B cell (primary cell): ENCODE results near the gene RREB1. TPM values are rescaled to one million over a fixed set of nuclear protein-coding genes. Genes with fewer than 3 reads are reported as not detected.

Experiments
- ATAC-seq: fragments of 200-7000 bp; cut with Tn5 transposase; one replicate; pipeline ENCODE4 v1.10.0; 2021; ENCODE audit warnings: low read depth, mild to moderate bottlenecking, moderate number of reproducible peaks, moderate library complexity
- CTCF ChIA-PET: fragments of 350-600 bp; sonication (Branson Sonifier 250); formaldehyde crosslinking; loops from one replicate; lab custom pipeline; 2021; ENCODE audit warnings: antibody characterized with exemption, inconsistent platforms; lab: Charles Lee
- POLR2A ChIA-PET: fragments of 350-600 bp; sonication (Branson Sonifier 250); formaldehyde crosslinking; loops from one replicate; lab custom pipeline; 2021; ENCODE audit warnings: antibody characterized with exemption; lab: Charles Lee
- DNase-seq: peaks from one replicate; pipeline ENCODE4 v3.0.0; 2013
- H2AFZ ChIP-seq: 2 replicates; pipeline ENCODE4 v1.6.1; 2012; ENCODE audit warnings: mild to moderate bottlenecking, low read depth, low read length; ENCODE audit not compliant: insufficient read depth, poor library complexity, severe bottlenecking
- H3K27ac ChIP-seq, 2 donors: 1 replicate in 1 of 2; 2 replicates in 1 of 2; pipeline ENCODE4 v1.5.1; 2012 to 2013; ENCODE audit warnings: low read length in 2 of 2, mild to moderate bottlenecking in 2 of 2, moderate library complexity in 1 of 2
- H3K27me3 ChIP-seq, 4 experiments: fragments of 200-600 bp in 1 of 4; sonication (generic) in 1 of 4; replicated peaks in 1 of 4; 1 replicate in 2 of 4; 2 replicates in 2 of 4; pipeline versions ENCODE4 v1.6.1 to v1.7.0; 2013 to 2016; ENCODE audit warnings: low read length in 3 of 4, mild to moderate bottlenecking in 2 of 4, mixed read lengths in 1 of 4, moderate library complexity in 1 of 4; ENCODE audit not compliant: insufficient read depth in 4 of 4, control insufficient read depth in 3 of 4; ENCODE audit errors: control extremely low read depth in 1 of 4
- H3K36me3 ChIP-seq, 2 experiments: replicated peaks in 1 of 2; 1 replicate in 1 of 2; 2 replicates in 1 of 2; pipeline versions ENCODE4 v1.6.1 to v1.7.1; 2013; ENCODE audit warnings: low read length in 1 of 2; ENCODE audit not compliant: insufficient read depth in 2 of 2, control insufficient read depth in 1 of 2; ENCODE audit errors: control extremely low read depth in 1 of 2, extremely low read depth in 1 of 2
- H3K4me1 ChIP-seq, 2 donors: fragments of 200-600 bp in 1 of 2; sonication (generic) in 1 of 2; 1 replicate in 1 of 2; 2 replicates in 1 of 2; pipeline versions ENCODE4 v1.5.1 to v1.6.1; 2013 to 2017; ENCODE audit warnings: low read length in 2 of 2; ENCODE audit not compliant: control insufficient read depth in 2 of 2, insufficient read depth in 2 of 2
- H3K4me2 ChIP-seq: replicated peaks from 2 replicates; pipeline ENCODE3; 2012; ENCODE audit warnings: mild to moderate bottlenecking, low read depth, low read length; ENCODE audit not compliant: poor library complexity, severe bottlenecking
- H3K4me3 ChIP-seq, 5 experiments: fragments of 200-600 bp in 1 of 5; sonication (generic) in 1 of 5; 1 replicate in 3 of 5; 2 replicates in 2 of 5; pipeline versions ENCODE4 v1.5.1 to v1.7.0; 2011 to 2016; ENCODE audit warnings: low read length in 4 of 5, mild to moderate bottlenecking in 4 of 5, low read depth in 2 of 5, control low read depth in 1 of 5, moderate library complexity in 1 of 5; ENCODE audit not compliant: insufficient read depth in 1 of 5; ENCODE audit errors: control extremely low read depth in 1 of 5, extremely low read depth in 1 of 5
- H3K79me2 ChIP-seq: fragments of 200-600 bp; sonication (generic); one replicate; pipeline ENCODE4 v1.6.0; 2016; ENCODE audit warnings: low read length; ENCODE audit not compliant: control insufficient read depth, insufficient read depth
- H3K9ac ChIP-seq: fragments of 200-600 bp; sonication (generic); 2 replicates; pipeline ENCODE4 v1.6.1; 2017; ENCODE audit warnings: mild to moderate bottlenecking, low read length, moderate library complexity
- H3K9me3 ChIP-seq, 3 donors: one replicate each; pipeline versions ENCODE4 v1.6.1 to v1.7.1; 2013; ENCODE audit warnings: low read length in 2 of 3; ENCODE audit not compliant: control insufficient read depth in 2 of 3, insufficient read depth in 1 of 3; ENCODE audit errors: control extremely low read depth in 1 of 3
- H4K20me1 ChIP-seq: 2 replicates; pipeline ENCODE4 v1.6.0; 2012; ENCODE audit warnings: mild to moderate bottlenecking, low read length; ENCODE audit not compliant: insufficient read depth, control insufficient read depth, poor library complexity, severe bottlenecking
- H3K27ac Mint-ChIP-seq: one replicate; pipeline ENCODE4 v1.8.0; 2021; ENCODE audit warnings: mixed read lengths
- H3K27me3 Mint-ChIP-seq: one replicate; pipeline ENCODE4 v1.8.0; 2021; ENCODE audit warnings: mixed read lengths
- H3K4me1 Mint-ChIP-seq: one replicate; pipeline ENCODE4 v1.8.0; 2021; ENCODE audit warnings: mixed read lengths
- H3K4me3 Mint-ChIP-seq: one replicate; pipeline ENCODE4 v1.8.0; 2021; ENCODE audit warnings: mixed read lengths
- H3K9me3 Mint-ChIP-seq: one replicate; pipeline ENCODE4 v1.8.0; 2022; ENCODE audit warnings: mixed read lengths; ENCODE audit not compliant: insufficient read depth
- CTCF ChIP-seq: fragments of 200-600 bp; IDR thresholded peaks from one replicate; pipeline ENCODE4 v1.8.0; 2022; ENCODE audit warnings: antibody characterized with exemption, mild to moderate bottlenecking
- EZH2 ChIP-seq: IDR thresholded peaks from 2 replicates; pipeline ENCODE4 v1.6.1; 2012; ENCODE audit warnings: borderline replicate concordance, low read depth, mild to moderate bottlenecking, moderate library complexity, low read length; ENCODE audit not compliant: insufficient read depth, poor library complexity, severe bottlenecking
- WGBS: methylation state at CpG from one replicate; pipeline ENCODE4 v1.1.5; 2013; ENCODE audit warnings: missing lambda C conversion rate; ENCODE audit not compliant: insufficient coverage; 5-methylcytosine and 5-hydroxymethylcytosine counted together
- intact Hi-C: fragments of 100-400 bp; cut with micrococcal nuclease; formaldehyde crosslinking; loops from one replicate; pipeline ENCODE4 v1.10.0; 2022
- polyA plus RNA-seq: library from polyadenylated mRNA; depleted of rRNA; stranded (reverse); fragments of >200 nt; gene quantifications from 2 replicates; pipeline ENCODE4 v1.2.3, GENCODE V29; 2012
- total RNA-seq, 2 donors: library from RNA; stranded (reverse); fragments of 120-200 nt in 1 of 2; gene quantifications; 1 replicate in 1 of 2; 2 replicates in 1 of 2; pipeline versions ENCODE4 v1.2.3 to v1.2.4, GENCODE V29; 2013 to 2022

Gene RREB1
- total and polyA plus RNA-seq, 2 donors (not counting 1 experiment from before 2014, with no cell fraction given), result 10.4 to 58.6 TPM

GRCh38 chr6:7075341-7076000, 32.3 kb upstream of the RREB1 start:
- no peak overlapping the region for H3K4me3 Mint-ChIP-seq
- H3K4me1 Mint-ChIP-seq, result peaks cover 10% of the 10 kb centered on the region
- DNase-seq, result no peak
- TF ChIP-seq CTCF (no peak), EZH2 (no peak)
- Histone ChIP-seq H3K27me3 (no peaks in the 10 kb centered on the region), H4K20me1 (no peaks in the 10 kb centered on the region), H3K36me3 (no peaks in the 10 kb centered on the region), H2AFZ (no peak overlapping the region), H3K79me2 (no peaks in the 10 kb centered on the region), H3K27ac (no peak overlapping the region), H3K4me3 (no peak overlapping the region), H3K4me2 (no peak overlapping the region), H3K9ac (no peak overlapping the region), H3K9me3 (no peaks in the 10 kb centered on the region), H3K4me1 (peaks cover 6 to 17% of the 10 kb centered on the region in 2 donors)
- 90% methylated on average over 5 of the region's 7 CpGs for WGBS
- intact Hi-C loops, result loop anchor here (10.0 kb wide), 1 partner anchor 159 kb away; no protein-coding TSS in a partner anchor
- no peaks in the 10 kb centered on the region for H3K9me3 Mint-ChIP-seq
- no peaks in the 10 kb centered on the region for H3K27me3 Mint-ChIP-seq
- H3K27ac Mint-ChIP-seq, result no peak overlapping the region
- POLR2A ChIA-PET, result no interaction called here
- CTCF ChIA-PET, result no interaction called here
- no peak for ATAC-seq

GRCh38 chr6:7077856-7078255, 29.9 kb upstream of the RREB1 start:
- 100% methylated on average over 2 of the region's 2 CpGs for WGBS

More at GRCh38 chr6:7077856-7078255, 29.9 kb upstream of the RREB1 start:
- no peak overlapping the region for H3K4me3 ChIP-seq
- H2AFZ ChIP-seq, result no peak overlapping the region
- ChIA-PET POLR2A (interaction anchor here (1.2 kb wide), 1 partner anchor 28 kb away, joined by 4 read pairs; no protein-coding TSS in a partner anchor), CTCF (interaction anchor here (1.6 kb wide), 1 partner anchor 9 kb away, joined by 8 read pairs; no protein-coding TSS in a partner anchor)
- H3K4me1 ChIP-seq, result peaks cover 6 to 17% of the 10 kb centered on the region in 2 donors
- Mint-ChIP-seq H3K4me1 (peaks cover 10% of the 10 kb centered on the region), H3K27me3 (no peaks in the 10 kb centered on the region), H3K9me3 (no peaks in the 10 kb centered on the region), H3K4me3 (no peak overlapping the region), H3K27ac (no peak overlapping the region)
- no peaks in the 10 kb centered on the region for H3K9me3 ChIP-seq
- no peak overlapping the region for H3K27ac ChIP-seq
- no peaks in the 10 kb centered on the region for H4K20me1 ChIP-seq
- H3K4me2 ChIP-seq, result no peak overlapping the region
- DNase-seq (no peak), ATAC-seq (no peak)
- H3K79me2 ChIP-seq, result no peaks in the 10 kb centered on the region
- H3K36me3 ChIP-seq, result no peaks in the 10 kb centered on the region
- H3K9ac ChIP-seq, result no peak overlapping the region
- H3K27me3 ChIP-seq, result no peaks in the 10 kb centered on the region
- intact Hi-C loops, result loop anchor here (10.0 kb wide), 1 partner anchor 157 kb away; no protein-coding TSS in a partner anchor
- TF ChIP-seq CTCF, result no peak
- TF ChIP-seq EZH2, result no peak
